Cardiac muscle cell (in vitro differentiated cells and primary cell): ENCODE data around the gene IFT122. TPM values are rescaled to one million over a fixed set of nuclear protein-coding genes. Genes with fewer than 3 reads are reported as not detected.
"Not testable (repeated sequence)": the region's sequence is repeated elsewhere in the genome, so short reads cannot be mapped to it uniquely, and the experiment has no call there.

Experiments used
- DNase-seq, 2 donors: peaks; one replicate each; pipeline versions ENCODE4 v3.0.0 to v3.0.0-alpha.2; 2010 to 2017; ENCODE audit warnings: low read depth in 1 of 2, low spot score in 1 of 2
- H3K27ac ChIP-seq: fragments of 200-600 bp; sonication (generic); 2 replicates; pipeline ENCODE4 v1.5.1; 2016
- H3K27me3 ChIP-seq: fragments of 200-600 bp; sonication (generic); 2 replicates; pipeline ENCODE4 v1.6.0; 2016; ENCODE audit warnings: control low read depth
- H3K36me3 ChIP-seq: fragments of 200-600 bp; sonication (generic); 2 replicates; pipeline ENCODE4 v1.5.1; 2016; ENCODE audit warnings: control low read depth
- H3K4me1 ChIP-seq: fragments of 200-600 bp; sonication (generic); 2 replicates; pipeline ENCODE4 v1.8.1; 2017; ENCODE audit warnings: low read depth, mild to moderate bottlenecking, mixed run types
- H3K4me3 ChIP-seq: fragments of 200-600 bp; sonication (generic); 2 replicates; pipeline ENCODE4 v1.5.1; 2016; ENCODE audit warnings: mild to moderate bottlenecking
- H3K9me3 ChIP-seq: fragments of 200-600 bp; sonication (generic); 2 replicates; pipeline ENCODE4 v1.5.1; 2017; ENCODE audit warnings: low read depth, mild to moderate bottlenecking, control low read depth
- CTCF ChIP-seq: IDR thresholded peaks from 2 replicates; pipeline ENCODE4 v1.5.1; 2012; ENCODE audit warnings: low read depth, mild to moderate bottlenecking, low read length
- polyA plus RNA-seq: library from polyadenylated mRNA; unstranded; fragments of >200 nt; fragmentation: Nextera tagmentation; extraction: Ambion mirVana; gene quantifications from 2 replicates; pipeline ENCODE4 v1.2.1, GENCODE V29; 2016
- total RNA-seq: library from RNA; depleted of rRNA; stranded (reverse); fragments of >200 nt; gene quantifications from 2 replicates; pipeline ENCODE4 v1.2.3, GENCODE V29; 2016

The IFT122 gene
- total and polyA plus RNA-seq, 2 experiments from 2014 or later: 21.9 to 31.5 TPM

- no peaks in the 10 kb centered on the region for H3K27me3 ChIP-seq
- H3K4me1 ChIP-seq: peaks cover 9% of the 10 kb centered on the region
- DNase-seq: no peak
- no peak overlapping the region for H3K27ac ChIP-seq
- no peaks in the 10 kb centered on the region for H3K9me3 ChIP-seq
- no peaks in the 10 kb centered on the region for H3K36me3 ChIP-seq
- no peak for TF ChIP-seq CTCF
- no peak overlapping the region for H3K4me3 ChIP-seq
These were observed 51.8 kb downstream of the IFT122 start for GRCh38 chr3:129491794-129492193.

GRCh38 chr3:129492691-129493090 is 52.7 kb downstream of the IFT122 start:
- H3K27ac ChIP-seq: no peak overlapping the region
- no peaks in the 10 kb centered on the region for H3K9me3 ChIP-seq
- H3K4me1 ChIP-seq: peaks cover 9% of the 10 kb centered on the region
- H3K36me3 ChIP-seq: no peaks in the 10 kb centered on the region
- H3K4me3 ChIP-seq: no peak overlapping the region
- DNase-seq: no peak
- H3K27me3 ChIP-seq: no peaks in the 10 kb centered on the region
- TF ChIP-seq CTCF: no peak

- Histone ChIP-seq H3K27ac (no peak overlapping the region), H3K4me1 (peaks cover 14% of the 10 kb centered on the region), H3K36me3 (no peaks in the 10 kb centered on the region), H3K4me3 (no peak overlapping the region), H3K27me3 (no peaks in the 10 kb centered on the region), H3K9me3 (no peaks in the 10 kb centered on the region)
- no peak for TF ChIP-seq CTCF
- no peak for DNase-seq
These were observed 53.2 kb downstream of the IFT122 start for GRCh38 chr3:129493206-129493605.

- not testable (repeated sequence) for H3K27ac ChIP-seq, H3K36me3 ChIP-seq, H3K27me3 ChIP-seq, DNase-seq, H3K9me3 ChIP-seq, H3K4me3 ChIP-seq
- peaks cover 22% of the 10 kb centered on the region for H3K4me1 ChIP-seq
These were observed 54.5 kb downstream of the IFT122 start for GRCh38 chr3:129494499-129494898.

- peaks cover 22% of the 10 kb centered on the region for H3K4me1 ChIP-seq
- H3K27me3 ChIP-seq, H3K36me3 ChIP-seq, H3K27ac ChIP-seq, H3K4me3 ChIP-seq, H3K9me3 ChIP-seq: not testable (repeated sequence)
- DNase-seq: peak in 1 of 2 donors; percentile 75
These were observed 55.1 kb downstream of the IFT122 start for GRCh38 chr3:129495006-129495639.

- H3K36me3 ChIP-seq, H3K4me3 ChIP-seq, H3K27me3 ChIP-seq, H3K9me3 ChIP-seq: not testable (repeated sequence)
- peak overlapping the region; percentile 91 for H3K27ac ChIP-seq
- peaks cover 40% of the 10 kb centered on the region for H3K4me1 ChIP-seq
- DNase-seq: peak in 1 of 2 donors; percentile 35
These were observed 57.9 kb downstream of the IFT122 start for GRCh38 chr3:129497876-129498275.

GRCh38 chr3:129498603-129499488 is 58.8 kb downstream of the IFT122 start:
- not testable (repeated sequence) for H3K36me3 ChIP-seq, H3K4me3 ChIP-seq, DNase-seq, H3K9me3 ChIP-seq, H3K27me3 ChIP-seq
- H3K27ac ChIP-seq: peak overlapping the region; percentile 91
- peaks cover 49% of the 10 kb centered on the region for H3K4me1 ChIP-seq

GRCh38 chr3:129499604-129500333 is 59.7 kb downstream of the IFT122 start:
- not testable (repeated sequence) for H3K9me3 ChIP-seq, H3K27me3 ChIP-seq, H3K27ac ChIP-seq, DNase-seq, H3K4me3 ChIP-seq, H3K36me3 ChIP-seq
- H3K4me1 ChIP-seq: peaks cover 51% of the 10 kb centered on the region
